NCI-H128 (cell line): ENCODE data around the gene IGFLR1.
A peak's percentile ranks its signal among the peaks of the same experiment; 100 is the strongest.
"Not testable (repeated sequence)": the region's sequence is repeated elsewhere in the genome, so short reads cannot be mapped to it uniquely, and the experiment has no call there.

ENCODE experiments used
- DNase-seq: peaks from one replicate; lab custom pipeline; 2025; ENCODE audit not compliant: unreplicated experiment; lab: John Stamatoyannopoulos, UW

The IGFLR1 gene

DNA sequence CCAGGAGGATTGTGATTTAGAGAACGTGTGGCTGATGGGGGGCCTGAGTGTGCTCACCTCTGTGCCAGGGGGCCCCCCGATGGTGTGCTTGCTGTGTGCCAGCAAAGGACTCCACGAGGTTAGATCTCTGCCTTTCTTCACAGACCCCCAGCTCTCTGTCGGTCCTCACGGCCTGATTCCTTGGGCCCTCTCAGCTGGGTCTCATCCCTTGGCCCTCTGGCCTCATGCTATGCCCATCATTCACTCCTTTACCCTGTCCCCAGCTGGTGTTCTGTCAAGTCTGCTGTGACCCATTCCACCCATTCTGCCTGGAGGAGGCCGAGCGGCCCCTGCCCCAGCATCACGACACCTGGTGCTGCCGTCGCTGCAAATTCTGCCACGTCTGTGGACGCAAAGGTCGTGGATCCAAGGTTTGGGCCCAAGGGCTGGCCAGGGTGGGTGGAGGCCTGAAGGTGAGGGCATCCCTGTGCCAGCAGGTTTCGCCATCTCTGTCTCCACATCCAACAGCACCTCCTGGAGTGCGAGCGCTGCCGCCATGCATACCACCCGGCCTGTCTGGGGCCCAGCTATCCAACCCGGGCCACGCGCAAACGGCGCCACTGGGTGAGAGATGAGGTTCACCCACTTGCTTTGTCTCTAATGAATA, 16.9 kb downstream of the IGFLR1 start:
- no peak for DNase-seq

DNA sequence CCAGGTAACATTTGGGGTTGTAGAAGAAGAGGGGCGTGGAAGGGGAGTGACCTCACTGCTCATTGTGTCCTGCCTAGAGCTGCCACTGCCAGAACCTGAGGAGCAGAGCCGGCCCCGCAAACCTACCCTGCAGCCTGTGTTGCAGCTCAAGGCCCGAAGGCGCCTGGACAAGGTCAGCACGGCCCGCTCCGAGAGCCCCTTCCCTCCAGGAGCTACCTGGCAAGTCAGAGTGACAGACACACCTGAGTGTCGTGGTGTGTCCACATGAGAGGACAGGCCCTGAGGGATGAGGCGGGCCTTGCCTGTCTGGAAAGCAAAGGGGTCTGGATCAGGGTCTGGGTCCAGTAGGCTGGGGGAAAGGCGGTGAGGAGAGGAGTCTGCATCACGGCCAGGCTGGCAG, 17.7 kb downstream of the IGFLR1 start:
- DNase-seq, result no peak

GRCh38 chr19:35724132-35724531, 18.1 kb downstream of the IGFLR1 start:
- DNase-seq, result not testable (repeated sequence)

DNA sequence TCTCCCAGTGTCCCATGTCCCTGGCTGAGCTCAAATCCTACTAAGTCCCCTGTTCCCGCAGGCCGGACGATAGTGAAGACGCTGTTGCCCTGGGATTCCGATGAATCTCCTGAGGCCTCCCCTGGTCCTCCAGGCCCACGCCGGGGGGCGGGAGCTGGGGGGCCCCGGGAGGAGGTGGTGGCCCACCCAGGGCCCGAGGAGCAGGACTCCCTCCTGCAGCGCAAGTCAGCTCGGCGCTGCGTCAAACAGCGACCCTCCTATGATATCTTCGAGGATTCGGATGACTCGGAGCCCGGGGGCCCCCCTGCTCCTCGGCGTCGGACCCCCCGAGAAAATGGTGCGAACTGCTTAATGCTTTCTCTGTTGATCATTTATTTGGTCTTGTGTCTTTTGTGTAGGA, 18.6 kb downstream of the IGFLR1 start:
- DNase-seq, result no peak

- no peak for DNase-seq
Measured at GRCh38 chr19:35722897-35723296, 19.4 kb downstream of the IGFLR1 start.

DNA sequence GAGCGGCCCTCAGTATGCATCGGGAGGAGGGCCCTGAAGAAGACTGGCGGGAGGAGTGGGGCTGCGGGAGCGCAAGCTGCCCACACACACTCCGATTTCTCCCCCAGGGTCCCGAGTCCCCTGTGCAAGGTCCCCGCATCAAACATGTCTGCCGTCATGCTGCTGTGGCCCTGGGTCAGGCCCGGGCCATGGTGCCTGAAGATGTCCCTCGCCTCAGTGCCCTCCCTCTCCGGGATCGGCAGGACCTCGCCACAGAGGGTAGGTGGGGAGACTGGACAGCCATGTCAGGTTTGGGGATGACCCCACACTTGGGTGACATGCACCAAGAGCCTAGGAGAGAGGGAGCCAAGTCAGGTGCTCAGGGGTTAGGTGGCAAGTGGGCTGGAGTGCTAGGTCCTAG, 19.8 kb downstream of the IGFLR1 start:
- no peak for DNase-seq

DNA sequence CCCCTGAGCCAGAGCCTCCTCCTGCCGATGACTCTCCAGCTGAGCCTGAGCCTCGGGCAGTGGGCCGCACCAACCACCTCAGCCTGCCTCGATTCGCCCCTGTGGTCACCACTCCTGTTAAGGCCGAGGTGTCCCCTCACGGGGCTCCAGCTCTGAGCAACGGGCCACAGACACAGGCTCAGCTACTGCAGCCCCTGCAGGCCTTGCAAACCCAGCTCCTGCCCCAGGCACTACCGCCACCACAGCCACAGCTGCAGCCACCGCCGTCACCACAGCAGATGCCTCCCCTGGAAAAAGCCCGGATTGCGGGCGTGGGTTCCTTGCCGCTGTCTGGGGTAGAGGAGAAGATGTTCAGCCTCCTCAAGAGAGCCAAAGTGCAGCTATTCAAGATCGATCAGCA, 20.9 kb downstream of the IGFLR1 start:
- no peak for DNase-seq

- DNase-seq, result no peak
Measured at GRCh38 chr19:35720648-35721047, 21.6 kb downstream of the IGFLR1 start.

- no peak for DNase-seq
Measured at GRCh38 chr19:35720163-35720524, 22.1 kb downstream of the IGFLR1 start.

DNA sequence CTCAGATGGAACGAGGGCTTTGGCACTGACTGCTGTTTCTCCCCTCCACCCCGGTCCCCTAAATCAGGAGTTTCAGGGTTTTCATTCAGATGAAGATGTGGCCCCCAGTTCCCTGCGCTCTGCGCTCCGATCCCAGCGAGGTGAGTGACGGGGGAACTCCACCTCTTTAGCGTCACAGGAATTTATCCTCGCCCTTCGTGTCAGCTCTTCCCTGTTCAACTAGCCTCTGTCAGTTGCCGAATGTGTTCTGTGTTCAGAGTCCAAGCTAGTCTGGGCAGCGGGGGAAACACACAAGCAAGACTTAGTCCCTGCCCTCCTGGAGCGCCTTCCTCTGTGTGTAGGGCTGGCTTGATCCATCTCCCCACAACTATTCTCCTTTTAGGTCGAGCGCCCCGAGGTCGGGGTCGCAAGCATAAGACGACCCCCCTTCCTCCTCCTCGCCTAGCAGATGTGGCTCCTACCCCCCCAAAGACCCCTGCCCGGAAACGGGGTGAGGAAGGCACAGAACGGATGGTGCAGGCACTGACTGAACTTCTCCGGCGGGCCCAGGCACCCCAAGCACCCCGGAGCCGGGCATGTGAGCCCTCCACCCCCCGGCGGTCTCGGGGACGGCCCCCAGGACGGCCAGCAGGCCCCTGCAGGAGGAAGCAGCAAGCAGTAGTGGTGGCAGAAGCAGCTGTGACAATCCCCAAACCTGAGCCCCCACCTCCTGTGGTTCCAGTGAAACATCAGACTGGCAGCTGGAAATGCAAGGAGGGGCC, 22.7 kb downstream of the IGFLR1 start:
- no peak for DNase-seq

DNA sequence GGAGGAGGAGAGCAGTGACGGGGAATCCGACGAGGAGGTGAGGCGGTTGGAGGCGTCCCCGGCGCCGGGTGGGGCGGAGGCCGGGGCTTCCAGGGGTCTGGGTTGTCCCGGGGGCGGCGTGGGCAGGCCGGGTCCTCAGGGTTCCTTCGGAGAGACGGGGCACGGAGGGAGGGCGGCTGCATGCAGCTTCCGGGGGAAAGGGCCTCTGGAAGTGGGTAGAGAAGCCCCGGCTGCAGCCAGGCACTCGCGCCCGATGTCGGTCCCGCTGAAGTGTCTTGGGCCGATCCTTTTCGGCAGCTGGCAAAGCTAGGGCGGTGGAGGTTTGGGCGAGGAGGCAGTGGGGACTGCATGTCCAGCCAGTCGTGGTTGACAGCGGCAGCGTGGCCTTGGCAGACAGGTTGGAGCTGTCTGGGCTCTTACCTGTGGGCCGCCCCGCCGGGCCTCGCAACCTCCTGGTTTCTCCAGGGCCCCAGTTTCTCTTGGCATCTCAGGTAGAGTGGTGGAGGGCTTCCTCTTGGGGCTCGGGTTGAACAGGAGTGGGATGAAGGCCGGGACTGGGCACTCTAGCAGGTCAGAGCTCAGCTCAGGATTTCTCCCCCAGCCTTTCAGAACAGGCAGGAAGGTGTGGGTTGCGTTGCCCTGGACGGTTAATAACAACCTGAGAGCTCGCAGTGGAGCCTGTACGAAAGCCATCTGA, 23.8 kb downstream of the IGFLR1 start:
- DNase-seq, result no peak

- DNase-seq, result peak; percentile 88
Measured at GRCh38 chr19:35717665-35718344, 24.4 kb downstream of the IGFLR1 start, which contains the start of gene KMT2B. KMT2B (plus strand) TSS chr19:35718003; CDS start chr19:35718019, 16 bp downstream.

- DNase-seq, result peak; percentile 80
Measured at GRCh38 chr19:35716801-35717664, 25.2 kb downstream of the IGFLR1 start.

- no peak for DNase-seq
Measured at GRCh38 chr19:35715981-35716800, 26.1 kb downstream of the IGFLR1 start.

DNA sequence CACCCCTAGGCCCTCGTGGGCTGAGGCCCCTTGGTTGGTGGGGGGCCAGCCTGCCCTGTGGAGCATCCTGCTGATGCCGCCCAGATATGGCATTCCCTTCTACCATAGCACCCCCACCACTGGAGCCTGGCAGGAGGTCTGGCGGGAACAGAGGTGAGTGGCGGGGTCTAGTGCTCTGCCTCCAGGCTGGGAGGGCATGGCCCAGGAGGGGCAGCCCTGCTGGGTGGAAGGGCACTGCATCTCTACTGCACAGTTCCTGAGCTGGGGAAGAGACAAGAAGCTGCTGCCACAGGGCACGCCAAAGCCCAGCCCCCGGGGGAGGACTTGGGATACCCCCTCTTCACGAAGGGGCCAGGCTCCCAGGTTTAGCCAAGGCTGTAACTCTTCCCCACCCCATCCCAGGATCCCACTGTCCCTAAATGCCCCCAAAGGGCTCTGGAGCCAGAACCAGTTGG, 26.9 kb downstream of the IGFLR1 start:
- DNase-seq, result no peak

GRCh38 chr19:35714601-35715354, 27.5 kb downstream of the IGFLR1 start:
- DNase-seq, result no peak

DNA sequence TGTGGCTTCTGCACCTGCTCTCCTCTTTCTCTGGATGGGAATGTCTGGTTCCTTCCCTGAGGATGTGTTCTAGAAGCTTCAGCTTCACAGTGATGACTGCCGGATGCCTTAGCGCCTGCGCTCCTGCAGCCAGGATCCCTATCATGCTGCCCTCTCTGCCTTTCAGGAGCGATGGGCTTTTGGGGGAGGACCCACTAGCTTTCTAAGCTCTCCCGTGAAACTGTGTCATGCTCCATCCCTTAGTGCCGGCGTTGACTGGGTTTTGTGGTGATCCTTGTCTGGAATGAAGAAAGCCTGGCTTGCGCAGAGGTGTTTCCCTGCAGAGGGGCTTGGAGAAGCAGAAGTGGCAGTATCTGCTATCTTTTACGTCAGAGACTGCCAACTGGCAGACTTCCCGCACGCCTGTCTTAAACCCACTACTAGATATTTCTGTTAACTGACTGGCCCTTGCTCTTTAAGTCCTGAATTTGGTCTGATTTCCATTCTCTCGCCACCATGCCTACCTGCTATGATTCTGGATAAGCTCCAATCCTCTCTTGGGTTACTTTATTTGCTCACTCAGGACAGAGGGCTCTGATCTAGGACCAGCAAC, 28.3 kb downstream of the IGFLR1 start:
- DNase-seq, result no peak

- DNase-seq, result no peak
Measured at GRCh38 chr19:35713506-35713850, 28.8 kb downstream of the IGFLR1 start.
